Mucosa of descending colon (tissue), 3 donors: ENCODE measurements around the gene CREB5. TPM values are rescaled to one million over a fixed set of nuclear protein-coding genes. Genes with fewer than 3 reads are reported as not detected.
A peak's percentile ranks its signal among the peaks of the same experiment; 100 is the strongest.

Experiments
- ATAC-seq: fragments of 200-7000 bp; cut with Tn5 transposase; one replicate; pipeline ENCODE4 v1.9.1; 2020; ENCODE audit warnings: mild to moderate bottlenecking, moderate library complexity
- DNase-seq, 3 donors: peaks; one replicate each; pipeline ENCODE4 v3.0.0-alpha.2; 2020
- H3K36me3 ChIP-seq: fragments of 200-600 bp; one replicate; pipeline ENCODE4 v1.8.0; 2021; ENCODE audit warnings: low read depth, mild to moderate bottlenecking
- H3K4me1 ChIP-seq: fragments of 200-600 bp; one replicate; pipeline ENCODE4 v1.8.0; 2021; ENCODE audit warnings: low read depth, mild to moderate bottlenecking
- H3K4me3 ChIP-seq: fragments of 200-600 bp; one replicate; pipeline ENCODE4 v1.8.0; 2021; ENCODE audit warnings: mild to moderate bottlenecking
- H3K9me3 ChIP-seq: fragments of 200-600 bp; one replicate; pipeline ENCODE4 v1.8.0; 2021; ENCODE audit warnings: mild to moderate bottlenecking
- CTCF ChIP-seq: fragments of 200-600 bp; IDR thresholded peaks from one replicate; pipeline ENCODE4 v1.8.0; 2022; ENCODE audit warnings: antibody characterized with exemption, mild to moderate bottlenecking
- intact Hi-C, 2 donors: fragments of 100-400 bp; cut with DNase I in 1 of 2; cut with micrococcal nuclease in 1 of 2; formaldehyde crosslinking; loops; one replicate each; pipeline versions ENCODE4 v1.11.0 to v1.11.1; 2022; cut with DNase I, micrococcal nuclease
- total RNA-seq, 3 donors: library from RNA; stranded (reverse); fragmentation: NEBNext Ultra II Directional in 2 of 3; extraction: Animal tissue kit (Norgen Biotek cat#: 25700) in 2 of 3; gene quantifications; one replicate each; pipeline versions ENCODE4 v1.2.1 to v1.2.4, GENCODE V29; 2021 to 2023
- donor health status: DM: no; HTN: no; CAD: no; lungs with moderate emphysema.
- donor health status: DM: no; HTN: no; CAD: no.
- donor health status: DM: no; HTN: yes; CAD: no.

The CREB5 gene
- total RNA-seq, 3 donors from 2014 or later: 0.61 to 5.4 (median 1.9) TPM

- DNase-seq (no peak), ATAC-seq (no peak)
- TF ChIP-seq CTCF: no peak
- no peaks in the 10 kb centered on the region for H3K4me1 ChIP-seq
- intact Hi-C loops: no loop called here
- no peak overlapping the region for H3K4me3 ChIP-seq
- no peaks in the 10 kb centered on the region for H3K9me3 ChIP-seq
- no peaks in the 10 kb centered on the region for H3K36me3 ChIP-seq
These were observed 95.4 kb downstream of the CREB5 start for GRCh38 chr7:28507525-28508282.

- Histone ChIP-seq H3K4me3 (no peak overlapping the region), H3K36me3 (no peaks in the 10 kb centered on the region), H3K9me3 (no peaks in the 10 kb centered on the region), H3K4me1 (no peaks in the 10 kb centered on the region)
- intact Hi-C loops: no loop called here
- DNase-seq: peak in 1 of 3 donors; percentile 9
- no peak for TF ChIP-seq CTCF
- ATAC-seq: no peak
These were observed 97.1 kb downstream of the CREB5 start for GRCh38 chr7:28509251-28510025.

GRCh38 chr7:28510026-28510369 lies 97.7 kb downstream of the CREB5 start:
- Histone ChIP-seq H3K9me3 (no peaks in the 10 kb centered on the region), H3K4me3 (no peak overlapping the region), H3K4me1 (no peaks in the 10 kb centered on the region), H3K36me3 (no peaks in the 10 kb centered on the region)
- intact Hi-C loops: no loop called here
- no peak for TF ChIP-seq CTCF
- ATAC-seq (no peak), DNase-seq (no peak)

GRCh38 chr7:28512668-28513440 lies 100.5 kb downstream of the CREB5 start:
- no peak for TF ChIP-seq CTCF
- Histone ChIP-seq H3K36me3 (no peaks in the 10 kb centered on the region), H3K4me1 (no peaks in the 10 kb centered on the region), H3K4me3 (no peak overlapping the region), H3K9me3 (no peaks in the 10 kb centered on the region)
- intact Hi-C loops: no loop called here
- DNase-seq: no peak
- no peak for ATAC-seq

- no peak for TF ChIP-seq CTCF
- ATAC-seq: no peak
- Histone ChIP-seq H3K9me3 (no peaks in the 10 kb centered on the region), H3K4me3 (no peak overlapping the region), H3K4me1 (no peaks in the 10 kb centered on the region), H3K36me3 (no peaks in the 10 kb centered on the region)
- intact Hi-C loops: no loop called here
- peak in 1 of 3 donors; percentile 26 for DNase-seq
These were observed 104.3 kb downstream of the CREB5 start for GRCh38 chr7:28516390-28517172.
